Activated CD8-positive, alpha-beta memory T cell treated with anti-CD3 and anti-CD28 coated beads, Interleukin-2, amount 50 U/mL, for 4 hours (primary cell): ENCODE data around the gene DYNLT1.
"Not testable (repeated sequence)": the region's sequence is repeated elsewhere in the genome, so short reads cannot be mapped to it uniquely, and the experiment has no call there.

Experiments used
- DNase-seq: peaks from one replicate; pipeline ENCODE4 v3.0.0-alpha.2; 2020

The DYNLT1 gene

GRCh38 chr6:158639056-158639455 is 5.5 kb downstream of the DYNLT1 start:
- no peak for DNase-seq

- no peak for DNase-seq
Observed at GRCh38 chr6:158638324-158638854, 6.2 kb downstream of the DYNLT1 start.

DNA sequence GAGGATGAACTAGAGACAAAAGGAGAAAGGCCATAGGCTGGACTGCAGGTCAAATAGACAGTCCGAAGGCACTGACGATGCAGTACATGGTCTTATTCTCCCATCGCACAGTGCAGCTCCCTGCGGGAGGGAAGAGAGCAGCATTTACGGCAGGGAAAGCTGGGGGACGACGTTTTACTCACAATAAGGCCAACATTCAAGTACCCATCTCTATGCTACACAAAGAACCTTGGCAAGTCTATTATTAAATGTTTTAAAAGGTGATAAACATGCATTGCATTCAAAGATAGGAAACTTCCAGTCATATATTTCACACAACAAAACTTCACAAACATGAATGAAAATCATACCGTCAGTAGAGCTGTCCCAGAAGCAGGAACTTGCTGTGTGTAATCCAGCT is 7.8 kb downstream of the DYNLT1 start:
- DNase-seq = no peak

DNA sequence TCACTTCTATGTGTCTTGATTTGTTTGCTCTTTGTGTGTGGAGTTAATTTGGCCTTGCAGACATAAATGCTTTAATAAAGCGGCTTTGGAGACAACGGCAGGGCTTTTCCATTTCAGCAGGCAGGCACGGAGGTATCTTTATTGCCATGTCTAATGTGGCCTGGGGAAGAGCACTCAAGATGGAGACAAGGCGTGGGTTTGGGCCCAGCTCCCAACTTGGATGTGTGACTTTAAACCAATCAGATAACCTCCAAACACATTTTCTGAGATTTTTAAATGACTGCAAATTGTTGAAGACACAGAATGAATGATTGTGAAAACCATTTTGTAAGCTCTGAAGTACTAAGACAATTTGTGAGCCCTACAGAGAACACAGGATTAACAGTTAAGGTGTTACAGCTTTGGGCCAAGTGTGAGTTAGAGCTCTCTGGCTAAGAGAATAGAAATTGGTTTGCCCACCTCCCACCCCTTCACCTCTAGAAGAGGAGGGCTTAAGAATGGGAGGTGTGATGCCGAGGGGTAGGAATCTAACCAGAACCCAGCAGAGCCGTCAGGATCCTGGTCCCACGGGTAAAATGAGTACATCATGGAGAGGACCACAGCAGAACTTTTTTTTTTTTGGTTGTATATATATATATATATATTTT is 9.0 kb downstream of the DYNLT1 start:
- no peak for DNase-seq

GRCh38 chr6:158634695-158635426 is 9.7 kb downstream of the DYNLT1 start:
- no peak for DNase-seq

GRCh38 chr6:158633127-158633526 is 11.4 kb downstream of the DYNLT1 start:
- no peak for DNase-seq

- not testable (repeated sequence) for DNase-seq
Observed at GRCh38 chr6:158632538-158633119, 11.9 kb downstream of the DYNLT1 start.

DNA sequence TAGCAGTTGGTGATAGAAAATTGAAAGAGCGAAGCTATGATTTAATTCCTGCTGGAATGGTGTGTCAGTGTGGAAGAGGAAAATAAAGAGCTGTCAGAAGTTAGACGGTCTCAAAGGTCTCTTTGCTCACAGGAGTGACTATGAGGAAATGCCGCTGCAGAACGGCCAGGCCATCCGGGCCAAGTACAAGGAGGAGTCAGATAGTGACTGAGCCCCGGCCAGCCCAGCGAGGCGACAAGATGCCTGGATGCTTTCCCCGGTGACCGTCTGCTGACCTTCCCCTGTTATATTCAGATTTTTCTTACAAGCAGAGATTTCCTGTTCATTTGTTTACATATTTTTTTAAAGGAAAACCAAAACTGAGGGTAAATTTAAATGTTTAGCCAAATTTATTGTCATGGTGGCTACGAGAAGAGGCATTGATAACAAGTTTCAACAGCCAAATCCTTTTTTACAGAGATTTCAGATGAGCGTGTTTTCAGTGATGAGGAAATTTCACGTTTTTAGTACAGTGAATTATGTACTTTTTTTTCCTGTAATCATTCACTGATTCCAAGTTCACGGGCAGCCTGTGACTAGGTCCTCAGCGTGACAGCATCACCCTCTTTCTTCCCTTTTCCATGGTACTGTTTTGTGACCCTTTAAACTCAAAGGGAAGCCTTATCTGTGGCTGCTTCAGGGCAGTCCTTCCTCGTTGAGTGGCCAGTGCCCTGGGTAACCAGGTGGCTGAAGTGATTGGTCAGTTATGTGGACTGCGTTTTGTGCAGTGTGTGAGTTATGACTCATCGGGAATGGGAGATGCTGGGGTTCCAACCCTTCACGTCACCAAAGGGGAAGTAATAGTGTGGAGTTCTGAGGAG is 12.6 kb downstream of the DYNLT1 start:
- no peak for DNase-seq

DNA sequence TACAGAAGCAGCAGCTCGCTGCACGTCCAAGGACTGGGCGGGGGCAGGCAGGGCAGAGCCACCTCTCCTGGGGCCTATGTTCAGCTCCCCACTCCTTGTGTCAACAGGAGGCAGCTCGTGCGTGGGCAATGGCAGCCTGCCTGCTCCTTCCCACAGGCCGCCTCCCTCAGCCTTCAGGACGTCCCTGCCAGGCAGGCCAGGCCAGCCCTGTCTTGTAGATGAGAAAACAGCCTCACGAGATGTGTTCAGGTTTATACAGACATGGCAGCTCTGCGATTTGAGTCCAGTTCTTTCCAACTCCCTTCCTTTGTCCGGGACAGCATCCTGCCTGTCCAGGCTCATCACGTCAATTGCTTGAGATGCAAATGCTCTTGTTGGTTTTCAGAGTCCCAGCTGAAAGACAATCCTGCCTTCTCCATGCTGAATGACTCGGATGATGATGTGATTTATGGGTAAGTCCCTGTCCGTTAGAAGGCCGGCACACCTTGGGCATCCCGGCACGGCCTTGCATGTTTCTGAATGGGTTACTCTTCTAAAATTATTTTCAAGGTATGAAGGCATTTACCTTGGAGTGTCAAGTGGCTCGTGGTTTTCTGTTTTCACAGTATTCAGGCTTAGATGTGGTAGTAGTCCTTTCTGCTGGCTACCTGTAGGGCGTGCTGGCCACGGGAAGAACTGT is 13.5 kb downstream of the DYNLT1 start:
- DNase-seq = no peak

GRCh38 chr6:158629367-158630221 is 14.9 kb downstream of the DYNLT1 start:
- peak; percentile 44 for DNase-seq

DNA sequence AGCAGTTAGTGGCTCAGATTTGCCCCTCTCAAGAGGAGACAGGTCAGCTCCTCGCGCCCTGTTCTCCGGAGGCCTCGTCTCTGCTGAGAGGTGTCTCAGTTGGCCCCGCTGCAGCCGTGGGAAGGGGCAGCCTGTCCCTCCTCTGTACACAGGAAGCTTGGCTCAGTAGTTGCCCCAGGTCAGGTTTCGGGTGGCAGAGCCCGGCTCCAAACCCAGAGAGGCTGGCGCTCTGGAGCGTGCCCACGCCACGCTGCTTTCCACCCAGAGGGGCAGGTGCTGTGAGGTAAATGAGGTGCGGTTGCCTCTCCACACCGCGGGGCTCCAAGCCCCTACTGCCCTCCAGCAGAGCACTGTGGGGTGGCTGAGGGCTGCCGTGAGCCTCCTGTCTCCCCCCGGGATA is 16.0 kb downstream of the DYNLT1 start:
- no peak for DNase-seq

DNA sequence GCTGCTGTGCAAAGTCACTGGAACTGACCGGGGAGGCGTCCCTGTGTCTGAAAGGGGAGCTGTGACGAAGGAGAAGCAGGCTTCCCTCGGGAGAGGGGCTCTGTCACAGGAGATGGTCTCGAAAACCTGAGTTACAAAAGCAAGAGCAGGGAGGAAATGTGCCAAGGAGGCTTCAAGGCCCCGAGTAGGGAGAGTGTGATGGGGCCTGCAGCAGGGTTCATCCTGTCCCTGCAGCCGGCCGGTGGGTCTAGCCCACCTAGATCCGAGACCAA is 16.7 kb downstream of the DYNLT1 start:
- DNase-seq = no peak

GRCh38 chr6:158627168-158627939 is 17.2 kb downstream of the DYNLT1 start:
- no peak for DNase-seq

GRCh38 chr6:158626360-158627167 is 18.0 kb downstream of the DYNLT1 start:
- no peak for DNase-seq

- DNase-seq = no peak
Observed at GRCh38 chr6:158625881-158626305, 18.6 kb downstream of the DYNLT1 start.

GRCh38 chr6:158624684-158625682 is 19.6 kb downstream of the DYNLT1 start:
- DNase-seq = no peak

DNA sequence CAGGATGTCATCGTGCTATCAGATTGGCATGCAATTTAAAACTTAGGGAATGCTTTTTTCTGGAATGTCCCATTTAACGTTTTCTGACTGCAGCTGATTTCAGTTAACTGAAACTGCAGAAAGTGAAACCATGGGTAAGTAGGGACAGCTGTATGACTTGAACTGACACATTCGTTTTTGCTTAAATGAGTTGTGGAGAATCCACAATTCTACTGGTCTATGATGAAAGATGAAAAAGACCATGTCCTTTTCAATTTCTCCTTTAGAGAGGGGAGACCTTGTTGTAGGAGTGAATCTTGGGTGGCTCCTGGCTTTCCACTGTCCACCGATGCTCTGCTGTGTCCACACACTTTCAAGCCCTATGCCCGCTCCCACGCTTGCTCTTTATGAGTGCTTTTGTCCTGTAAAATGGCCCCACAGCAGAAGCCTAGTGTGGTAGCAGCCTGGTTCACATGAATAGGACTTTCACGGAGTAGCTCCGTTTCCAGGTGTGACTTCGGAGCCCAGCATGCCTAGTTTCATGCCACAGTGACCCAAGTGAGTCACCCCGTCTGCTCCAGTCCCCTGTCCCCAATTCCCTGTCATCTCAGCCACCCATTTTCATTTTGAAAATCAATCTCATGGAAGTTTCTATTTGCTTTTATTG is 21.9 kb downstream of the DYNLT1 start:
- DNase-seq = no peak
